ENCODE data around the gene PEAR1.

Gene PEAR1

DNA sequence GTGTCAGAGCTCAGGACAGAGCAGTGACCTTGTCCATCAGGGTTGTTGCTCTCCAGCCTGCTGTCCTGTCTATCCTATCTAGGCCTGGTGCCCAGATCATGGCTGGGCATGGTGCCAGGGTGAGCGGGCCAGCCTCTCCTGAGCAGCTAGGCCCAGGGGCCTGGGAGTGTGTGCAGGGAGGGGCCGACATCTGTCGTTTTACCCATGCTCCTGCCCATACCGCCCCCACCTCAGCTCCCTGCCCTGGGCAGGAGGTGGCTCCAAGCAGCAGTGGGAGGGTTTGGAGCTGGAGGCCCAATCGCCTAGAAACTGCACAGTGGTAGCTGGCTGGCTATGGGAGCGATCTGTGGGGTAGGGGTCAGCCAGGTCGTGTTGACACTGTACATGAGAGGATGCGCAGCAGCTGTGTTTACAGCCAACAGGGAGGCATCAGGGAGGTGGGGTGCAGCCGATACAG, 41.1 kb upstream of the PEAR1 start:
- peaks cover 92% of the 10 kb centered on the region for H3K27me3 ChIP-seq (ENCODE audit: control insufficient read depth, insufficient read depth, low read length)
- no peak overlapping the region for H3K4me3 ChIP-seq (ENCODE audit: low read depth, low read length)
- H3K4me1 ChIP-seq (ENCODE audit: control insufficient read depth, insufficient read depth, low read length): peaks cover 3% of the 10 kb centered on the region
- no peaks in the 10 kb centered on the region for H3K36me3 ChIP-seq (ENCODE audit: control insufficient read depth, insufficient read depth, low read length)
- no peaks in the 10 kb centered on the region for H3K9me3 ChIP-seq (ENCODE audit: control insufficient read depth, insufficient read depth, low read length)
- H3K9ac ChIP-seq (ENCODE audit: low read depth, low read length): no peak overlapping the region

DNA sequence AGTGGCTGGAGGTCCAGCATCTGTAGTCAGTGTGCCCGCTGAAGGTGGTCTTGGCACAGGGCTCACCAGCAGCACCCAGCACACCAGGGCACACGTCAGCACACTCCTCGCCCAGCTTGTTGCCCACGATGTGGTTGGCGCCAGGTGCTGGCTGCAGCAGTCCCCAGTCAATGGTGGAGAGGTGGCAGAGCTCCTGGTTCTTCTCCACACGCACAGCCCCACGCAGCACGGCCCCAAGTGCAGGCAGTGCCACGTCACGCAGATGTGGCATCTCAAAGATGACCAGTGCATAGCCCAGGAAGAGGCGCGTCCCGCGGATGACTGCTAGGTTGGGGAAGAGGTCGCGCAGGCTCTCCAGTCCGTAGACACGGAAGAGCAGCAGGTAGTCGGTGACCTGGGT, 39.8 kb upstream of the PEAR1 start:
- Histone ChIP-seq H3K36me3 (ENCODE audit: control insufficient read depth, insufficient read depth, low read length) (no peaks in the 10 kb centered on the region), H3K9me3 (ENCODE audit: control insufficient read depth, insufficient read depth, low read length) (no peaks in the 10 kb centered on the region), H3K9ac (ENCODE audit: low read depth, low read length) (no peak overlapping the region), H3K27me3 (ENCODE audit: control insufficient read depth, insufficient read depth, low read length) (peaks cover 92% of the 10 kb centered on the region), H3K4me3 (ENCODE audit: low read depth, low read length) (no peak overlapping the region), H3K4me1 (ENCODE audit: control insufficient read depth, insufficient read depth, low read length) (no peaks in the 10 kb centered on the region)

DNA sequence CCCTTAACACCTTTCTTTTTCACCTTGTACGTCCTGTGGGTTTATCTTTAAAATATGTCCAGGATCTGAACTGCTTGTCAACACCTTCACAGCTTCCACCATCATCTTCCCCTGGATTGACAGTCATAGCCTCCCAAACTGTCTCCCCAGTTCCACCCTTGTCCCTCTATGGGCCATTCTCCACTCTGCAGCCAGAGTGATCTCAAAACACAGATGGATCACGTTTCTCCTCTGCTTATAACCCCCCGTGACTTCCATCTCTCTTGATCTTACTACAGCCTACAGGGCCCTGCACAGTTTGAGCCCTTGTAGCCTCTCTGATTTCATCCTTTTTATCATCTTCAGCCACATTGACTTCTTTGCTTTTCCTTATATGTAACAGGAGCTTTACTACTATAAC, 38.9 kb upstream of the PEAR1 start:
- H3K36me3 ChIP-seq (ENCODE audit: control insufficient read depth, insufficient read depth, low read length): no peaks in the 10 kb centered on the region
- H3K4me1 ChIP-seq (ENCODE audit: control insufficient read depth, insufficient read depth, low read length): no peaks in the 10 kb centered on the region
- H3K9ac ChIP-seq (ENCODE audit: low read depth, low read length): no peak overlapping the region
- H3K27me3 ChIP-seq (ENCODE audit: control insufficient read depth, insufficient read depth, low read length): peaks cover 92% of the 10 kb centered on the region
- no peaks in the 10 kb centered on the region for H3K9me3 ChIP-seq (ENCODE audit: control insufficient read depth, insufficient read depth, low read length)
- no peak overlapping the region for H3K4me3 ChIP-seq (ENCODE audit: low read depth, low read length)

DNA sequence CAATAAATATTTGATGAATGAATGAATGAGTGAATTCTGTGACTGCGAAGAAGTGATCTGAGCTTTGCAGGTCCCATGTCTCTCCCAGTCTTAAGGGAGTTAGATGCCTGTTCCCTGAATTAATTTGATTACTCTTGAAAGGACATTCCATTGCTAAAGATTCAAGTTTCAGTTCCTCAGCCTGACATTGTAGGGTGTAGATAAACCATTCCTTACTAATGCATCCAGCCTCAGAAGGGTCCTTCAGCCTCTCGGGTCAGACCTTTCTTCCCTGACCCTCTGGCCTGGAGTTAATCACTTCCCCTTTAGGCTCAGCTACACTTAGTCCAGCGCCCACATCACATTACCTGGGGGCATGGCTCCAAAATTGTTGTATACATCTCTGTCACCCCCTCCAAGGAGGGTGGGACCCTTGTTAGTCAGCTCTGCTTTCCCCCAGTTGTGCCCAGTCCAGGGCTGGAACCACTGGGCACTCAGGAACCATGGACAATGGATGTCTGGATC, 37.2 kb upstream of the PEAR1 start:
- Histone ChIP-seq H3K36me3 (ENCODE audit: control insufficient read depth, insufficient read depth, low read length) (no peaks in the 10 kb centered on the region), H3K9me3 (ENCODE audit: control insufficient read depth, insufficient read depth, low read length) (no peaks in the 10 kb centered on the region), H3K27me3 (ENCODE audit: control insufficient read depth, insufficient read depth, low read length) (peaks cover 91% of the 10 kb centered on the region), H3K9ac (ENCODE audit: low read depth, low read length) (no peak overlapping the region), H3K4me3 (ENCODE audit: low read depth, low read length) (no peak overlapping the region), H3K4me1 (ENCODE audit: control insufficient read depth, insufficient read depth, low read length) (no peaks in the 10 kb centered on the region)

DNA sequence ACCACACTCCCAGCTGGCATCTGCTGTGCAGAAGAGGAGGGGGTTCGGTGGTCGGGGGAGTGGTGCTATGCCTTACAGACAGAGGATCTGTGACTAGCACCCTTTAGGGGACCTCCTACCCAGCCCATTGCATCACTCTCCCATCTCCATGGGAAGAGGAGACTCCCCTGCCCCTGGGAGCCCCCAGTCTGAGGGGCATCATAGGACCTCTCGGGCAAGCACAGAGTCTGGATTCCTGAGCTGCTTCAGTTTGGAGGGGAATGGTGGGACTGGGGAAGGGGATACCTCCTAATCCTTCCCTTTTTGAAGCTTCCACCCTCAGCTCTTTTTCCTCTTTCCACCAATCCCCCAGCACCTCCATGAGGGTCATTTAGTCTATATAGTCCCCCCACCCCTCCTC, 36.0 kb upstream of the PEAR1 start:
- H3K9me3 ChIP-seq (ENCODE audit: control insufficient read depth, insufficient read depth, low read length): no peaks in the 10 kb centered on the region
- no peak overlapping the region for H3K9ac ChIP-seq (ENCODE audit: low read depth, low read length)
- H3K4me3 ChIP-seq (ENCODE audit: low read depth, low read length): no peak overlapping the region
- H3K36me3 ChIP-seq (ENCODE audit: control insufficient read depth, insufficient read depth, low read length): no peaks in the 10 kb centered on the region
- H3K4me1 ChIP-seq (ENCODE audit: control insufficient read depth, insufficient read depth, low read length): no peaks in the 10 kb centered on the region
- H3K27me3 ChIP-seq (ENCODE audit: control insufficient read depth, insufficient read depth, low read length): peaks cover 92% of the 10 kb centered on the region

DNA sequence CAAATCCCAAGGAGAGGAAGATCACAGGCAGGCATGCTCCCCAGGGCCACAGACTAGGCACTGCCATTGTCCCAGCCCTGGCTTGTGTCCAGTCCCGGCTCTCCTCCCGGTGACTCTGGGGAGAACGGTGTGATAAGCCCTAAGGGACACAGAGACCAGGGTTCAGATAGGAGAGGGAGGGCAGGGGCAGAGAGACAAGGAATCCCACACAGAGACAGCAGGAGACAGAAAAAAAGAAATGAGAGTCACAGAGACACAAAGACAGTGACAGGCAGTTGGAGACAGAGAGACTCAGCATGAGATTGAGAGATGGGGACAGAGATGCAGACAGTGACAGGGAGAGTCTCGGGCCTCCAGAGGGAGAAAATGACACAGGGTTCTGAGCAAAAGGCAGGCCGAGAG, 35.0 kb upstream of the PEAR1 start:
- Histone ChIP-seq H3K4me3 (ENCODE audit: low read depth, low read length) (peak overlapping the region; percentile 11), H3K4me1 (ENCODE audit: control insufficient read depth, insufficient read depth, low read length) (no peaks in the 10 kb centered on the region), H3K9ac (ENCODE audit: low read depth, low read length) (no peak overlapping the region), H3K36me3 (ENCODE audit: control insufficient read depth, insufficient read depth, low read length) (no peaks in the 10 kb centered on the region), H3K27me3 (ENCODE audit: control insufficient read depth, insufficient read depth, low read length) (peaks cover 92% of the 10 kb centered on the region), H3K9me3 (ENCODE audit: control insufficient read depth, insufficient read depth, low read length) (no peaks in the 10 kb centered on the region)

DNA sequence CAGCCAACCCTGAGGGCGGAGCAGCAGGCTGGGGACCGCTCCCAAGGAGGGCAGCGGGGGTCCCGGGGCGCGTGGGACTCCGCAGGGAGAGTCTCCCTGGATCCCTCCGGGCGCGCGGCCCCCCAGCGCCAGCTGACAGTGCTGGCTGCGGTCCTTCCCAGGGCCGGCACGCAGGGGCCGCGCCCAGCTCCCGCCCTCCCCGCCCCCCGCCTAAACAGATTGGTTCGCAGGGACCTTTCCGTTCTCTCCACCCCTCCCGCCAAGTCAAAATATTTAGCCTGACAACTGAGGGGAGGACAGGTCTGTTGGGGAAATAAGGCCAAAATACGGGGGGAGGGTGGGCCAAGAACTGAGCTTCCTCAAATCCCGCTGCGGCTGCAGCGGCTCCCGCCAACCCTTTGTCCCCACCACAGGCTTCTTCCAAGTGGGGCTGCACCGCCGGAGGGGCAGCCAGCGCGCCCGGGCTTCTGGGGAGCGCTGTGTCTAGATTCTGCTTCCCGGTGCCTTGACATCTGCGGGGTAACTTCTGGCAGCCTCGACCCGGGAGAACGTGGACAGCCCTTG, 34.5 kb upstream of the PEAR1 start, which contains the start of gene INSRR:
Gene INSRR (minus strand): TSS at position 159 of the 564 bp plus-strand sequence. CDS start 496 bp downstream, outside the sequence.
- peaks cover 92% of the 10 kb centered on the region for H3K27me3 ChIP-seq (ENCODE audit: control insufficient read depth, insufficient read depth, low read length)

DNA sequence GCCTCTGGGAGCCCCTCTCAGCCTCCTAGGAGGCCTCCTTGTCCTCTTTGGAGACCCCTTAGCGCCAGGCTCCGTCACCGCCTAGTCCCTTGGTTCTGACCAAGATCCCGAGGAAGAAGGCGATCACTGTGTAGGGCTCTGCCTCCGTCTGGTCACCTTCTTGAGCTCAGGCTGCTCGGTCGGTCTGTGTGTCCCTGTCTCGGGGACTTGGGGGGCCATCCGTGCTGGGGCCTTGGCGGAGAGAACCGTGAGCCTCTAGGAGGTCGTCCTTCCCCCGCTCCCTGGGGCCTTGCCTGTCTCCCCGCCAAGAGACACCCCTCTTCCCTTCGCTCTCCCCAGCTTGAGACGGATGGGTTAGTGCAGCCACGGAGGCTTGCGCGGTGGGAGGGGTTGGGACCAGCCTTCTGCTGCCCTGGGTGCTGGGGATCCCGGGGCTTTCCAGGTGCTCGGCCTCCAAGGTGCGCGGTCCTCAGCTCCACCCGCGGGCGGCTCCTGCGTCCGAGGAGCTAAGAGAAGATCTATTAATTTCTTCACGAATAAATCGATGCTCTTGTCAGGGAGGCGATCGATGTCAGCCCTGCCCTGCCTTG, 33.9 kb upstream of the PEAR1 start:
- Histone ChIP-seq H3K27me3 (ENCODE audit: control insufficient read depth, insufficient read depth, low read length) (peaks cover 92% of the 10 kb centered on the region), H3K4me3 (ENCODE audit: low read depth, low read length) (peak overlapping the region; percentile 64), H3K36me3 (ENCODE audit: control insufficient read depth, insufficient read depth, low read length) (no peaks in the 10 kb centered on the region), H3K9me3 (ENCODE audit: control insufficient read depth, insufficient read depth, low read length) (no peaks in the 10 kb centered on the region), H3K4me1 (ENCODE audit: control insufficient read depth, insufficient read depth, low read length) (no peaks in the 10 kb centered on the region), H3K9ac (ENCODE audit: low read depth, low read length) (no peak overlapping the region)

More for the DNA sequence above, 34.5 kb upstream of the PEAR1 start, which contains the start of gene INSRR:
- Histone ChIP-seq H3K36me3 (ENCODE audit: control insufficient read depth, insufficient read depth, low read length) (no peaks in the 10 kb centered on the region), H3K9me3 (ENCODE audit: control insufficient read depth, insufficient read depth, low read length) (no peaks in the 10 kb centered on the region), H3K4me1 (ENCODE audit: control insufficient read depth, insufficient read depth, low read length) (no peaks in the 10 kb centered on the region), H3K4me3 (ENCODE audit: low read depth, low read length) (peak within 1 kb of the TSS; percentile 64), H3K9ac (ENCODE audit: low read depth, low read length) (no peak within 1 kb of the TSS)

DNA sequence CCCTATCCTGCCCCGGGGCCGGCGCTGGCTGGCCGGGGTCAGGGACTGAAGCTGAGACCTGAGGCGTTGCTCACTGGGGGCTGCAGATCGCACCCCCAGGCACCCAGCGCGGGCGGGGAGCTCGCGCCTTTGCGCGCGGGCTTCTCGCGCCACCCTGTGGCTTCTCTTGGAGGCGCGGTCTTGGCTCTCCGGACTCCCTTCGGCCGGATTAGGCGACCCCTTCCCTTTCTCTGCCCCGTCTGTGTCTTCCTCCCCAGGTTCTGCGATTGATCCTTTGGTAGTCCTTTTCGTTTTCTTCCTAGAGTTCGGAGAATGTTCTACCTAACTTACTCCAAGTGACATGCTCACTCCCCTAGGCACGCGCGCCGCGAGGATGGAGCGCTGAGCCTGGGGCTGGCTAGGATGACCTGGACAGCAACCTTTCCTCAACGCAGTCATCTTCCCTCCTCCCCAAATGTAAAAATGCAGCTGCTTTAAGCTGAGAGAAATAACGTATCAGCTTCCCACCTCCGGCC, 33.3 kb upstream of the PEAR1 start:
- Histone ChIP-seq H3K9ac (ENCODE audit: low read depth, low read length) (no peak overlapping the region), H3K36me3 (ENCODE audit: control insufficient read depth, insufficient read depth, low read length) (no peaks in the 10 kb centered on the region), H3K27me3 (ENCODE audit: control insufficient read depth, insufficient read depth, low read length) (peaks cover 93% of the 10 kb centered on the region), H3K9me3 (ENCODE audit: control insufficient read depth, insufficient read depth, low read length) (no peaks in the 10 kb centered on the region), H3K4me3 (ENCODE audit: low read depth, low read length) (peak overlapping the region; percentile 64), H3K4me1 (ENCODE audit: control insufficient read depth, insufficient read depth, low read length) (no peaks in the 10 kb centered on the region)

DNA sequence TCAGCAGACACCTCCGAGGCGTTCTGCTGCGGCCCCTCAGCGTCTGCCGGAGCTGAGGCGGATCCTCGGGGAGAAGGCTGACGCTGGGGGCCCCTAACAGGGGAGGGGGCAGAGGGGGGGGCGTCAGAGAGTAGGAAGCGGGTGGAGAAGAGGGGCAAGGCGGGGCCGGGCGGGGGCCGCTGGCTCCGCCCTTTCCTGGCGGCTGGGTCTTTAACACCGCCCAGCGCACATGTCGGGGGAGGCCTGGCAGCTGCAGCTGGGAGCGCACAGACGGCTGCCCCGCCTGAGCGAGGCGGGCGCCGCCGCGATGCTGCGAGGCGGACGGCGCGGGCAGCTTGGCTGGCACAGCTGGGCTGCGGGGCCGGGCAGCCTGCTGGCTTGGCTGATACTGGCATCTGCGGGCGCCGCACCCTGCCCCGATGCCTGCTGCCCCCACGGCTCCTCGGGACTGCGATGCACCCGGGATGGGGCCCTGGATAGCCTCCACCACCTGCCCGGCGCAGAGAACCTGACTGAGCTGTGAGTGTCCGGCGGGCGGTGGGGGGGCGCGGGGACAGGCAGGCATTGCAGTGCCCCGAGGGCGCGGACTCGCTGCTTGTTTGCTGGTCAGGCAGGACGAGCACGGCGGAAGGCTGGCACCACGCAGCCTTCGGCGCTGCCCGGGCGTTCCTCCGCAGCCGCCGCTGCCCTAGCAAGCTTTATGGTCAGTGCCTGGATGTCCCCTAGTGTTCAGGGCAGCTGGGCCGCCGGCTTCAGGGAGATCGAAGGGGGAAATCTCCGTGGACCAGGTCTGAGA, 32.7 kb upstream of the PEAR1 start, which contains the start of gene NTRK1:
Gene NTRK1 (plus strand): TSS at position 238 of the 796 bp plus-strand sequence. CDS start 70 bp downstream, at position 308.
- H3K4me3 ChIP-seq (ENCODE audit: low read depth, low read length): peak within 1 kb of the TSS; percentile 64

DNA sequence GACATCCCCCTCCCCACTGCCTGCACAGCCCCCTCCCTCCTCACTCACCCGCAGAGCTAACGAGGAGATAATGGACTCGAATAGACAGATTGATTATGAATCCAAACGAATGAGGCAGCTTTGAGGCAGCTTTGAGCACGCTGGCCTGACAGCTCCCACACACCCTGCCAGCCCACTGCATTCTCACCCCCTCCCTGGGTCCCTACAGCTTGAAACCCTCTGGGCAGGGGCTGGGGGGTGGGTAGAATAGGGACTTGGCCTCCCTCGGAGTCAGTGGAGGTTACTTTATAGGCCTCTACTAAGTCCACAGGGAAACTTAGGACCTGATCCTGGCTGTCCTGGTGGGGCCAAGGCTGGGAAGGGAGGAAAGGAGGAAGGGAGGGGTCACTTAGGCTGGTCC, 30.9 kb upstream of the PEAR1 start:
- no peak overlapping the region for H3K9ac ChIP-seq (ENCODE audit: low read depth, low read length)
- H3K36me3 ChIP-seq (ENCODE audit: control insufficient read depth, insufficient read depth, low read length): no peaks in the 10 kb centered on the region
- peaks cover 85% of the 10 kb centered on the region for H3K27me3 ChIP-seq (ENCODE audit: control insufficient read depth, insufficient read depth, low read length)
- H3K9me3 ChIP-seq (ENCODE audit: control insufficient read depth, insufficient read depth, low read length): no peaks in the 10 kb centered on the region
- peaks cover 8% of the 10 kb centered on the region for H3K4me1 ChIP-seq (ENCODE audit: control insufficient read depth, insufficient read depth, low read length)
- no peak overlapping the region for H3K4me3 ChIP-seq (ENCODE audit: low read depth, low read length)

More for the DNA sequence above, 32.7 kb upstream of the PEAR1 start, which contains the start of gene NTRK1:
- H3K9ac ChIP-seq (ENCODE audit: low read depth, low read length): no peak within 1 kb of the TSS
- peaks cover 4% of the 10 kb centered on the region for H3K4me1 ChIP-seq (ENCODE audit: control insufficient read depth, insufficient read depth, low read length)
- no peaks in the 10 kb centered on the region for H3K9me3 ChIP-seq (ENCODE audit: control insufficient read depth, insufficient read depth, low read length)
- no peaks in the 10 kb centered on the region for H3K36me3 ChIP-seq (ENCODE audit: control insufficient read depth, insufficient read depth, low read length)
- peaks cover 98% of the 10 kb centered on the region for H3K27me3 ChIP-seq (ENCODE audit: control insufficient read depth, insufficient read depth, low read length)
